GM04503 (cell line): ENCODE measurements around the gene DHRS7B.
"Not testable (repeated sequence)": the region's sequence is repeated elsewhere in the genome, so short reads cannot be mapped to it uniquely, and the experiment has no call there.

ENCODE experiments used
- DNase-seq: peaks from one replicate; pipeline ENCODE4 v3.0.0-alpha.2; 2012; ENCODE audit warnings: low read depth

Gene DHRS7B

DNA sequence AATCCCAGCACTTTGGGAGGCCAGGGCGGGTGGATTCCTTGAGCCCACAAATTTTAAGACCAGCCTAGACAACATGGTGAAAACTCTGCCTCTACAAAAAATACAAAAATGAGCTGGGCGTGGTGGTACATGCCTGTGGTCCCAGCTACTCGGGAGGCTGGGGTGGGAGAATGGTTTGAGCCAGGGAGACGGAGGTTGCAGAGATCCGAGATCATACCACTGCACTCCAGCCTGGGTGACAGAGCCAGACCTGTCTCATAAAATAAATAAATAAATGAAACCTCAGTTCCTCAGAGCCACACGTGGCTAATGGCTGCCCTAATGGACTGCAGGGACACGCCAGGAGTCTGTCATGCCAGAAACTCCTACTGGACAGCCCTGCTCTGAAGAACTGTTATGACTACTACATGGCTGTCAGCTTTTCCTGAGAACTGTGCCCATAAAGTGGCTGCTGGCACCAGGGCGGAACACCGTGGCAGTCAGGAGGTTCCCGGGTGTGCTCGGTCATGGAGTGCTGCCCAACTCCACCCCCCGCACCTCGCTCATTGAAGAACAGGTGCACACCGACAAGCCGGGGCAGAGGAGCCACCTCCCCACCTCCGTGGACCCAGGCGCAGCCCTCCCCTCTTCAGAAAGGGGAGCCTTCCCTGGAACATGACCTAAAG, 82.9 kb downstream of the DHRS7B start:
- no peak for DNase-seq

DNA sequence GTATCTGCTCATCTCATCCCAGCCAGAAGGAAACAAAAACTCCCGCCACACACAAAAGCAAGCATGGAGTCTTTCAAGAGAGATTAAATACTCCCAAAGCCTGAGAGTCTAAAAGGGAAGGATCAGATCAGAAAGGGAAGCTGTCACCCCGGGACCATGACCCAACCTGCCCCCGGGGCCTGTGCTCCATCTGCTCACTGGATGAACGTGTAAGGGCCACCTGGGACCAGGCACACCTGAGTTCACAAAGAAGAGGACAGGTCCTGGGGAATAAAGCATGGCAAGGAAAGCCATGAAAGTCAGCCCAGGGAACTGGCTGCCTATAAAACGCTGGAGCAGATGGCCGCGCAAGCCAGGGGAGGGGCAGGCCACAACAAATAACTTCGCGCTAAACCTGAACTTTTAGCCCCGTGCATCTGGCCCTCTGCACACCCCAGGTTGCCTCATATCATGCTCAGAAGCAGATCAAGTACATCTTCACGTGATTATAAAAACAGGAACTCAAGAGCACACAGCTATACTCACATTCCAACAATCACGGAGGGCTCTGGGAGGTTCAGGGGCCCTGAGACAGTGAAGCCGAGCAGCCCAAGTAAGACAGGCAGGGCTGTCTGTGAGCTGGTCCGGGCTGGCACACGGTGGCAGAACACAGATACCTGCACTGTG, 83.8 kb downstream of the DHRS7B start:
- DNase-seq = no peak

DNA sequence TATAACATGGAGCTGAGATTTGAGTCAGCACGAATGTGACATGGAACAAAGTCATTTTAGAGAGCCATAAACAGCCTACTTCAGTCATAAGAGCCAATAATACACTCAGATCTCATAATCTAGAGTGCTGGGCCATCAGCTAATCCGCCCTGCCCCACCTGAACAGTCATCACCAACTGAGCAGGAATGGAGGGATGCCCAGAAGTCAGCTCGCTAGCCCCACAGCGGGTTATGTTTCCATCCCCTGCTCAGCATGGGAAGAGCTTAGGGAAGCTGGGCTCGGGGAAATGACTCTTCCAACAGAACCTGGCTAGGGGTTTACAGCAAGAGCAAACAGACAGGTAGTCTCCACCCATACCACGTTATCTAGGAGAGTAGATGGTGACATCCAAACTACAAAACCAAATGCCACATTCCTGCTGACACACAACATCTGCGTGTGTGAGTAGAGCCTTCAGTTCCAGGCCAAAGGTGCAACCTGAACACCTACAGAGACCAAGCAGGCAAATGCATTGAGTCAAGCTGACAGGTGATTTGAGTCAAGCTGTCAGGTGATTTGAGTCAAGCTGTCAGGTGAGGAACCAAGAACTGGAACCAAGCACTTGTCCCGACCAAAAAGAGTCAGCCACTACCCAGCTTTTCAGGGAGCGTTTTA, 85.2 kb downstream of the DHRS7B start:
- DNase-seq = no peak

GRCh38 chr17:21212826-21213637, 86.3 kb downstream of the DHRS7B start:
- DNase-seq = no peak

DNA sequence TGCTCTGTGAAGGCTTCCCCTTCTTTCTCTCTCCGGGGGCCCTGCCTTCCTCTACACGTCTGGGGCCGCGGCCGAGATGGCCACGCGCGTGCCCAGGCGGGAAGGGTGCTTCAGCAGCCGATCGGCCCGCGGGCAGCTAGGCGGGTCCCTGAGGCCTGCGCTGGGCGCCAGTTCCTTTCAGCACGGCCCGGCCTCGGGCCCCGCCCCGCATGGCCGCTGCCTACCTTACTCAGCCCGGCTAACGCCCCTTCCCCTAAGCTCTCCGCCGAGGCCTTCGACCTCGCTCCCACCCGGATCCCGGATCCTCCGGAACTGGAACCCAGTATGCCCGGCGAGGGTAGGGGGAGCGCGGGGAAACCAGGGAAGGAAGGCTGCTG, 86.9 kb downstream of the DHRS7B start:
- no peak for DNase-seq

GRCh38 chr17:21214015-21214776, 87.4 kb downstream of the DHRS7B start, which contains the start of gene TMEM11:
TSS of gene TMEM11 (minus strand) at chr17:21214161. CDS start at chr17:21214152, 9 bp downstream.
- DNase-seq = peak; percentile 73

- DNase-seq = no peak
Observed at GRCh38 chr17:21214777-21215541, 88.2 kb downstream of the DHRS7B start.

GRCh38 chr17:21215935-21216334, 89.2 kb downstream of the DHRS7B start:
- DNase-seq = no peak

DNA sequence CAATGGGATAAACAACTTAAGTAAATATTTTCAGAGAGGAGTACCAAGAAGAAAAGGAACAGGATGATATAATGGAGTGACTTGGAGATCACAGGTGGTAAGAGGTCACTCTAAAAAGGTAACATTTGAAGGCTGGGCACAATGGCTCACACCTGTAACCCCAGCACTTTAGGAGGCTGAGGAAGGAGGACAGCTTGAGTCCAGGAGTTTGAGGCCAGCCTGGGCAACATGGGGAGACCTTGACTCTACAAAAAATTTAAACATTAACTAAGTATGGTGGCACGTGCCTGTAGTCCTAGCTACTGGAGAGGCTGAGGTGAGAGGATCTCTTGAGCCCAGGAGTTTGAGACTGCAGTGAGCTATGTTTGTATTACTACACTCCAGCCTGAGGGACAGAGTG, 90.6 kb downstream of the DHRS7B start:
- no peak for DNase-seq

DNA sequence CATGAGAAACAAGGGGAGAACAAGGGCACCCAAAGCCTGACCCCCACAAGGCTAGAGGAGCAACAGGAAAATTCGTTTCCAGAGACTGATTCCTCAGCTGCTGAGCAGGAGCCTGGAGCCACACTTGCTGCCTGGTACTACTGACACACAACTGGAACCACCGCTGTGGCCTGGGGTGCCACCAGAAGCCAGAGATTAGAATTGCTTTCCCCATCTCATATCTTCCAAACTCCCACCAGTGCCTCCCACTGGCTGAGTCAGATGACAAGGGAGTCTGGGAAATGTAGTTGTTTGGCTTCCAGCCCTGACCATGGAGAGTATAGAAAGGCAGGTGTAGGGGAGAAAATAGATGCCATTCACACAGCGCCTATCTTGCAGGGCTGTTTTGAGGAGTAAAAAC, 91.3 kb downstream of the DHRS7B start:
- DNase-seq = no peak

DNA sequence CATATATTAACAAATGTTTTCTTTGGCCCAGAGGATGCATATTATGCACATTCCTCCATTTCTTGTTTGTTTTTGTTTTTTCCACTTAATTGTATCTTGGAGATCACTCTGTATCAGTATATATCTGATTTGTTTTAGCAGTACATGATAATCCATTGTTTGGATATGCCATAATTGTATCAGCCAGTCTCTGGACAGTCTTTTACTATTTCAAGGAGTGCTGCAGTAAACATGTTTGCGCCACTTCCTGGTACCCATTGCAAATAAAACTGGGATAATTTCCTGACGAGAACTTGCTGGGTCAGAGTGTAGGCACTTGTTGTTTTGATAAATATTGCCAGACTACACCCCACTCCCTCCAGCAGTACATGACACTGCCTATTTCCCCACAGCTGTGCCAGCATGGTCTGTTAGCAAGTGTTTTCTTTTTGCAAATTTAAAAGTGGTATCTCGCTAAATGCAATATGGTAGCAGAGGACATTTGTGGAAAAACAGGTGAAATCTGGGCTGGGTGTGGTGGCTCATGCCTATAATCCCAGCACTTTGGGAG, 92.1 kb downstream of the DHRS7B start:
- no peak for DNase-seq

DNA sequence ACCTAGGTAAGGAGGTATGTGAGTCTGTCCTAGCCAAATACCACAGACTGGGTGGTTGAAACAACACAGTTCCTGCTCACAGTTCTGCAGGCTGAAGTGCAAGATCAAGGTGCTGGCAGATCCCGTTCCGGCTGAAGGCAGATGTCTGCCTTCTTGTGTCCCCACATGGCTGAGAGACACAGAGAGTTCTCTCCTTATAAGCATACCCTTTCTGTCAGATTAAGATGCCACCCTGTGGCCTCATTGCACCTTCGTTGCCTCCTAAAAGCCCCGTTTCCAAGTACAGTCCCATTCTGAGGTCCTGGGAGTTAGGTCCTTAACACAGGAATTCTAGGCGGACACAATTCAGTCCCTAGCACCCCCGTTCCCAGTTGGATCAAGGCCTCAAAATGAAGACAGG, 96.3 kb downstream of the DHRS7B start:
- DNase-seq = no peak

DNA sequence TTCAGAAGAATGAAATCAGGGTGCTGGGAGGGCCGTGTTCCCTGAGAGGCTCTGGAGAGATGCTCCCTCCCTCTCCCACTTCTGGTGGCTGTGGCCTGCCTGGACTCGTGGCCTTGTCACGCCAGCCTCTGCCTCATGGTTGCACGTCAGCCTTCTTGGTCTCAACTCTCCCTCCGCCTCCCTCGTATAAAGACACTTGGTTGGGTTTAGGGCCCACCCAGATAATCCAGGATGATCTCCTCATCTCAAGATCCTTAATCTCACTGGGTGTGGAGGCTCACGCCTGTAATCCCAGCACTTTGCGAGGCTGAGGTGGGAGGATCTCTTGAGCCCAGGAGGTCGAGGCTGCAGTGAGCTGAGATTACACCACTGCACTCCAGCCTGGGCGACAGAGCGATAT, 100.5 kb downstream of the DHRS7B start:
- DNase-seq = not testable (repeated sequence)

DNA sequence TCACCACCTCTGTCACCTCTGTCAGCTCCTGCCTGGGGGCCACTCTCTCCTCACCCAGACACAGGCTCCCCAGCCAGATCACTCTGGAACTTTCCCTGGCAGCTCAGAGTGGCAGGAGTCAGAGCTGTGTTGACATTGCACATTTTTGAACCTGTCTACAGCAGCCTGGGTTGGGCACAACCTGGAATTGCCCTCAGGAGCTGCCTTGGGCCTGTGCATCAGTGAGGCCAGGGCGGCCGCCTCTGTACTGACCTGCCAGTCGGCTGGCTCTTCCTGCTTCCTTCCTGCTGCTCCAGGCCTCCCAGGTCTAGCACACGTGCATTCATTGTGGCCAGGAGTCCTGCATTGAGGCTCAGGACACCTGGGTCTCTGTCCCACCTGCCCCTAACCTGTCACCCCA, 101.3 kb downstream of the DHRS7B start:
- no peak for DNase-seq

DNA sequence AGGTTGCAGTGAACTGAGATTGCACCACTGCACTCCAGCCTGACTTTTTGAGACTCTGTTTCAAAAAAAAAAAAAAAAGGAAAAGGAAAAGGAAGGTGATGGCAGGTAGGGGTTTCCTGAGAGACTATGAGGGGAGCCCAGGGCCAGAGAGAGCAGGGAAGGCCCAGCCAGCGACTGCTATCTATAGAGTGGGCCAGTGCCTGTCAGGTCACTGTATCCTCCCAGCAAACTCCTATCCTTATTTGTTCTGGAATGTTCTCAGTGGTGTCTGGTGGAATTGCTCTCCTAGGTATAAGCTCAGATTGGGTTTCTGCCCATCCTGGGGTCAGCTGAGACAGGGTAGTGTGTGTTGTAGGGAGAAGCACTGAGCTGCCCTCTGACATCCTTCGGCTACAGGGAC, 102.1 kb downstream of the DHRS7B start:
- DNase-seq = no peak

GRCh38 chr17:21231533-21231932, 104.8 kb downstream of the DHRS7B start:
- no peak for DNase-seq

GRCh38 chr17:21232033-21232749, 105.4 kb downstream of the DHRS7B start:
- DNase-seq = no peak

DNA sequence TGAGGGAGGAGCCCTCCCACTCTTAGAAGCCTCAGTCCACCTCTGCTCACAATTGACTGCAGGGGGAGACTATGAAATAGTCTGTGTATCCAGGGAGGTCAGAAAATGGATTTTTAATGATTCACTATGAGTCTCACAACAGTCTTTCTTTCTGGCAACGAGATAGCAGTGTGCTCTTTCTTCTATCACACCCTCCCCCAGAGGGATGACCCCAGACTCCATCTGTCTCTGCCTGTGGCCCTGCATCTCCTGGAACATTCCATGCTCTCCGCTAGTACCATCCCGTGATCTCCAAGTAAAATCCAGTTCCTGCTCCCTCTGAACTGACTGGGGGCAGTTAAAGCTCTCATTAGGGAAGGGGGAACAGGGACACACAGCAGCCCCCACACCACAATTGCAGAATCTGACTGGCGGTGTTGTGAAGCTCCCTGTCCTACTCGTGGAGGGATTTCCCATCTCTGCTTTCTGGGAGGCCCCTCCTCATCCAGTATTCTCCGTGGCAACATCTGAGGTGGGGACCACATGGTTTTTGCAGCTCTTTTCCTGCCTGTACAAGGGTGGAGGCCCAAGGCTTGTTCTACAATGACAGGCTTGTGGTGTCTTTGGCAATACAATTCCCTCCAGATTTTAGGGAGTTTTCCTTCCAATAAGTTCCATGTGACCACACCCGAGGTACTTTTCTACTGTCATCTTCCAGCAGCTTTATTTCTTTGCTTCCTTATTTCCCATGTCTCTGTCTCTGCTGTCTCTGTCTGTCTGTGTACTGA, 107.0 kb downstream of the DHRS7B start:
- DNase-seq = no peak

DNA sequence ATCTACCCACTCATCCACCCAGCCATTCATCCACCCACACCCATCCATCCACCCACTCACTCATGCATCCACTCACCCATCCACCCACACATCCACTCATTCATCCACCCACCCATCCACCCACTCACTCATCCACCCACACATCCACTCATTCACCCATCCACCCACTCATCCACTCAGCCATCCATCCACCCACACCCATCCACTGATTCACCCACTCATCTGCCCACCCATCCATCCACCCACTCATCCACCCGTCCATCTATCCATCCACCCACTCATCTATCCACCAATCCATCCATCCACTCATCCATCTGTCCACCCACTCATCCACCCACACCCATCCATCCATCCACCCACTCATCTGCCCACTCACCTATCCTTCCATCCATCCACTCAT, 109.2 kb downstream of the DHRS7B start:
- no peak for DNase-seq
